ENCODE data around the gene MRPL10. TPM values are rescaled to one million over a fixed set of nuclear protein-coding genes. Genes with fewer than 3 reads are reported as not detected.

Gene MRPL10
- total and polyA plus RNA-seq, 2 donors (not counting 1 experiment from before 2014, with no cell fraction given) = 31.0 to 44.7 TPM

DNA sequence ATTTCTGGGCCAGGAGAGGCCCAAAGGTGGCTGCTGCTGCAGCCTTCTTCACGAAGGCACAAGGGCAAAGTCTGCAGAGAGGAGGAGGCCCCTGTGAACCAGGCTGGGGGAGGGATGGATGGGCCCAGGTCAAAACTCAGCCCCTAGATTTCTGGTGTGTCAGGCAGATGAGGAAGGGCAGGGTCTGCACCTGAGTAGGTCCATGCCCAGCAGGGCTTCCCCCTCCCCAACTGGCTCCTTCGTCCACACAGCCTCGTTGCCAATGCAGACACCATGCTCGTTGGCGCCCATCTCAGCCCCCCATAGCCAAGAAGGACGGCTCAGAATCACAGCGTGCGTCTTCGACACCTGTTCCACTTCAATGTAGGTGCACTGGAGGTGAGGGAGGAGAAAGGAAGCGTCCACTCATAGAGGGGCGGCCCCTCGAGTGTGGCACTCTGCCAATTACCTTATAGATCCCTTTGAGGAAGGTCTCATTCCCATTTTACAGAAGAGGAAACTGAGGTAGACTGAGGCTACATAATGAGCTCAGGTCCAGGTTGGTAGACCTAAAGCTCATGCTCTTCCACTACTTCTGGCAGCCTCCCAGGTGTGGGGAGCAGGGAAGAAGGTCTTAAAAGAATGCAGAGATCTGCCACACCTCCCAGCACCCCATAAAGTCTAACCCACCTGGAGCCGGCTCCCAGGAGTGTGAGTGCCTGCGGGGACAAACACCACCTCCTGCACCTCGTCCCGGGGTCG is 8.8 kb upstream of the MRPL10 start:
- peak overlapping the region; percentile 96 for H3K4me2 ChIP-seq (ENCODE audit: extremely low read depth, insufficient read depth, low read length)
- no peaks in the 10 kb centered on the region for H4K20me1 ChIP-seq (ENCODE audit: control insufficient read depth, extremely low read depth, insufficient read depth, low read length)
- H3K27me3 ChIP-seq (ENCODE audit: control insufficient read depth, insufficient read depth, low read length) = peaks cover 9% of the 10 kb centered on the region
- TF ChIP-seq, protein P1, sequence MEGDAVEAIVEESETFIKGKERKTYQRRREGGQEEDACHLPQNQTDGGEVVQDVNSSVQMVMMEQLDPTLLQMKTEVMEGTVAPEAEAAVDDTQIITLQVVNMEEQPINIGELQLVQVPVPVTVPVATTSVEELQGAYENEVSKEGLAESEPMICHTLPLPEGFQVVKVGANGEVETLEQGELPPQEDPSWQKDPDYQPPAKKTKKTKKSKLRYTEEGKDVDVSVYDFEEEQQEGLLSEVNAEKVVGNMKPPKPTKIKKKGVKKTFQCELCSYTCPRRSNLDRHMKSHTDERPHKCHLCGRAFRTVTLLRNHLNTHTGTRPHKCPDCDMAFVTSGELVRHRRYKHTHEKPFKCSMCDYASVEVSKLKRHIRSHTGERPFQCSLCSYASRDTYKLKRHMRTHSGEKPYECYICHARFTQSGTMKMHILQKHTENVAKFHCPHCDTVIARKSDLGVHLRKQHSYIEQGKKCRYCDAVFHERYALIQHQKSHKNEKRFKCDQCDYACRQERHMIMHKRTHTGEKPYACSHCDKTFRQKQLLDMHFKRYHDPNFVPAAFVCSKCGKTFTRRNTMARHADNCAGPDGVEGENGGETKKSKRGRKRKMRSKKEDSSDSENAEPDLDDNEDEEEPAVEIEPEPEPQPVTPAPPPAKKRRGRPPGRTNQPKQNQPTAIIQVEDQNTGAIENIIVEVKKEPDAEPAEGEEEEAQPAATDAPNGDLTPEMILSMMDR (conservative IDR thresholded peaks at IDR 0.05 in 1 of 2, IDR thresholded peaks at IDR 0.05 in 1 of 2; ENCODE audit: low read depth in 1 of 2, low read length in 2 of 2) = no peak
- TF ChIP-seq EZH2 (IDR thresholded peaks at IDR 0.05; ENCODE audit: low read length, missing control alignments) = no peak
- H3K36me3 ChIP-seq (ENCODE audit: control insufficient read depth, insufficient read depth, low read length) = no peaks in the 10 kb centered on the region
- H3K27ac ChIP-seq (ENCODE audit: insufficient read depth, low read length) = peak overlapping the region; percentile 61
- DNase-seq (ENCODE audit: low read depth in 2 of 2) = no peak
- peak overlapping the region; percentile 79 to 92 (median 90) for H3K4me3 ChIP-seq (replicated peaks in 1 of 4; ENCODE audit: control extremely low read depth in 1 of 4, insufficient read depth in 1 of 4, low read depth in 3 of 4, low read length in 4 of 4)
- peak overlapping the region; percentile 67 for H3K9ac ChIP-seq (ENCODE audit: insufficient read depth, low read length)
- H3K9me3 ChIP-seq (ENCODE audit: control insufficient read depth, insufficient read depth, low read depth, low read length) = no peaks in the 10 kb centered on the region
- peak overlapping the region; percentile 97 for H2AFZ ChIP-seq (ENCODE audit: low read length)
- no peaks in the 10 kb centered on the region for H3K79me2 ChIP-seq (ENCODE audit: control insufficient read depth, insufficient read depth, low read length)
- peaks cover 7% of the 10 kb centered on the region for H3K4me1 ChIP-seq (ENCODE audit: control insufficient read depth, extremely low read depth, insufficient read depth, low read length)

DNA sequence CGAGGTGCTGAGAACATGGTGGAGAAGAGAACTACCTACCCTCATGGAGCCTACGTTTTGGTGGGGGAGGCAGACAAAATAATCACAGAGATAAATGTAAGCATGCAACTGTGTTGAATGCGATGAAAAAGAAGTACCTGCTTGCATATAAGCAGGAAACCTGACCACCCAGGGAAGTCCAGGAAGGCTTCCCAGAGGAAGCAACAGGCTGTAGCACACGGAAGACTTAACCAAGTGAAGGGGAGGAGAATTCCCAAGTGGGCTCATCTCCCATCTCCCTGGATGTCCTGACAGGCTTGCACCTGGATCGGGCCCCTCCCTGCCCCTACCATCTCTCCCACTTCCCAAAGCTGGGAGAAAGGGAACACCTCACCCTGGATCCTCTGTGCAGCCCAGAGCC is 7.7 kb upstream of the MRPL10 start:
- peaks cover 7% of the 10 kb centered on the region for H3K4me1 ChIP-seq (ENCODE audit: control insufficient read depth, extremely low read depth, insufficient read depth, low read length)
- H3K9ac ChIP-seq (ENCODE audit: insufficient read depth, low read length) = no peak overlapping the region
- H3K9me3 ChIP-seq (ENCODE audit: control insufficient read depth, insufficient read depth, low read depth, low read length) = no peaks in the 10 kb centered on the region
- DNase-seq (ENCODE audit: low read depth in 2 of 2) = no peak
- H3K4me2 ChIP-seq (ENCODE audit: extremely low read depth, insufficient read depth, low read length) = no peak overlapping the region
- no peaks in the 10 kb centered on the region for H4K20me1 ChIP-seq (ENCODE audit: control insufficient read depth, extremely low read depth, insufficient read depth, low read length)
- no peak overlapping the region for H3K4me3 ChIP-seq (replicated peaks in 1 of 4; ENCODE audit: control extremely low read depth in 1 of 4, insufficient read depth in 1 of 4, low read depth in 3 of 4, low read length in 4 of 4)
- no peaks in the 10 kb centered on the region for H3K36me3 ChIP-seq (ENCODE audit: control insufficient read depth, insufficient read depth, low read length)
- no peak overlapping the region for H2AFZ ChIP-seq (ENCODE audit: low read length)
- TF ChIP-seq EZH2 (IDR thresholded peaks at IDR 0.05; ENCODE audit: low read length, missing control alignments) = no peak
- TF ChIP-seq, protein P1 (conservative IDR thresholded peaks at IDR 0.05 in 1 of 2, IDR thresholded peaks at IDR 0.05 in 1 of 2; ENCODE audit: low read depth in 1 of 2, low read length in 2 of 2) = no peak
- no peaks in the 10 kb centered on the region for H3K79me2 ChIP-seq (ENCODE audit: control insufficient read depth, insufficient read depth, low read length)
- H3K27me3 ChIP-seq (ENCODE audit: control insufficient read depth, insufficient read depth, low read length) = no peaks in the 10 kb centered on the region
- no peak overlapping the region for H3K27ac ChIP-seq (ENCODE audit: insufficient read depth, low read length)

DNA sequence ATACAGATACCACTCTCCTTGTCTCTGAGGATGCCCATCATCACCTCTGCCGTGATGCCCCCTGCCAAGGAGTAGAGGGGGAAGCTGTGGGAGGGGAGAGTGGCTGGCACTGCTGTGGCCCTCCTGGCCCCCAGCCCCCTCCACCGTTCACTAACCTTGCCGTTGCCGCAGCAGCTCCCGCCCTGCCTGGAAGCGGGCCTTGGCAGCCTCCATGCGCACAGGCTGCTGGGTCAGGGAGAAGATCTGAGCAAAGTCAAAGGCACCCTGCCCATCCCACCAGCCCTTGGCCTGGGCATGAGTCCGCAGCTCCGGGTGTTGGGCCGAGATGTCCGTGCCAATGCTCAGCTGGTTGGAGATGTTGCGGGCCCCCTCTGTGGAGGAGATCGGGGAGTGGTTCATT is 7.3 kb upstream of the MRPL10 start:
- no peak overlapping the region for H2AFZ ChIP-seq (ENCODE audit: low read length)
- TF ChIP-seq, protein P1 (conservative IDR thresholded peaks at IDR 0.05 in 1 of 2, IDR thresholded peaks at IDR 0.05 in 1 of 2; ENCODE audit: low read depth in 1 of 2, low read length in 2 of 2) = no peak
- no peak for TF ChIP-seq EZH2 (IDR thresholded peaks at IDR 0.05; ENCODE audit: low read length, missing control alignments)

More for the DNA sequence above, 7.3 kb upstream of the MRPL10 start:
- no peaks in the 10 kb centered on the region for H3K79me2 ChIP-seq (ENCODE audit: control insufficient read depth, insufficient read depth, low read length)
- H3K4me2 ChIP-seq (ENCODE audit: extremely low read depth, insufficient read depth, low read length) = no peak overlapping the region
- H3K27ac ChIP-seq (ENCODE audit: insufficient read depth, low read length) = no peak overlapping the region
- no peak overlapping the region for H3K4me3 ChIP-seq (replicated peaks in 1 of 4; ENCODE audit: control extremely low read depth in 1 of 4, insufficient read depth in 1 of 4, low read depth in 3 of 4, low read length in 4 of 4)
- peaks cover 7% of the 10 kb centered on the region for H3K4me1 ChIP-seq (ENCODE audit: control insufficient read depth, extremely low read depth, insufficient read depth, low read length)
- H3K36me3 ChIP-seq (ENCODE audit: control insufficient read depth, insufficient read depth, low read length) = no peaks in the 10 kb centered on the region
- no peak overlapping the region for H3K9ac ChIP-seq (ENCODE audit: insufficient read depth, low read length)
- H3K27me3 ChIP-seq (ENCODE audit: control insufficient read depth, insufficient read depth, low read length) = no peaks in the 10 kb centered on the region
- DNase-seq (ENCODE audit: low read depth in 2 of 2) = no peak
- H3K9me3 ChIP-seq (ENCODE audit: control insufficient read depth, insufficient read depth, low read depth, low read length) = no peaks in the 10 kb centered on the region
- H4K20me1 ChIP-seq (ENCODE audit: control insufficient read depth, extremely low read depth, insufficient read depth, low read length) = no peaks in the 10 kb centered on the region

Data from fibroblast of lung (primary cell).